Subcutaneous abdominal adipose tissue (tissue), 5 donors: ENCODE results near the gene MAML1.

ENCODE experiments used
- H3K27ac ChIP-seq: one replicate; pipeline ENCODE4 v1.7.0; 2013; ENCODE audit warnings: low read depth, mild to moderate bottlenecking, inconsistent platforms, low read length, moderate library complexity
- H3K27me3 ChIP-seq, 5 donors: one replicate each; pipeline ENCODE4 v1.7.0; 2013; ENCODE audit warnings: low read length in 5 of 5, inconsistent platforms in 1 of 5; ENCODE audit not compliant: control insufficient read depth in 5 of 5, insufficient read depth in 4 of 5
- H3K36me3 ChIP-seq, 5 donors: one replicate each; pipeline ENCODE4 v1.7.0; 2013; ENCODE audit warnings: low read length in 5 of 5; ENCODE audit not compliant: control insufficient read depth in 5 of 5, insufficient read depth in 5 of 5
- H3K4me1 ChIP-seq, 5 donors: one replicate each; pipeline ENCODE4 v1.7.0; 2013; ENCODE audit warnings: low read length in 5 of 5, mild to moderate bottlenecking in 3 of 5, moderate library complexity in 1 of 5; ENCODE audit not compliant: control insufficient read depth in 5 of 5, insufficient read depth in 5 of 5
- H3K4me3 ChIP-seq, 5 donors: one replicate each; pipeline ENCODE4 v1.7.0; 2013; ENCODE audit warnings: low read length in 5 of 5, low read depth in 1 of 5
- H3K9ac ChIP-seq, 5 donors: one replicate each; pipeline ENCODE4 v1.7.0; 2013; ENCODE audit warnings: low read length in 5 of 5, mild to moderate bottlenecking in 4 of 5, moderate library complexity in 3 of 5
- H3K9me3 ChIP-seq, 5 donors: one replicate each; pipeline ENCODE4 v1.7.0; 2013; ENCODE audit warnings: low read length in 5 of 5; ENCODE audit not compliant: control insufficient read depth in 5 of 5
- donor health status: healthy.
- donor health status: healthy.
- donor health status: healthy.
- donor health status: healthy.
- donor health status: healthy.

The MAML1 gene

DNA sequence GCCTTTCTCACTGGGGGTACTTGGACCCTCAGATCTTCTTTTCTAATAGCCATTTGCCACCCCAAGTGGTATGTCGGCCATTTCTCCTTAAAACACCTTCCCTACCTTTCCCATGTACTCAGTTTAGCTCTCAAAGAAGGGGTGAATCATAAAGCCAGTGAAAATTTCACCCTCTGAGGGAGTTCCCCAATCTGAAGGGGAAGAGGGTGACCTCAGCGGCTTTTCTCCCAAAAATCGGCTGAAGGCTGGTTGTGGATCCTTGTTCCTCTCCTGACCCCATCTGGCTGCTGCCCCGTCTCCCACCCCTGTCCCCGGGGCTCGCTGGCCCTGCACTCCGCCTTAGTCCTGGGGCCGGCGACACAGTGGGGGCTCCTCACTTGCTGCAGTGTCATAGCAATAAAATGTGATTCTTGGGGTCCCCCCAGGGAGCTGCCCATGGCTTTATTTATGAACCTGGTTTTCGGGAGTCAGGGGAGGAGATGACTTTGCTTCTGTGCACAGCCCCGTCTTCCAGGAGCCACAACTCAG lies 43.9 kb downstream of the MAML1 start:
- no peak overlapping the region for H3K4me3 ChIP-seq
- no peak overlapping the region for H3K27ac ChIP-seq
- H3K27me3 ChIP-seq: no peaks in the 10 kb centered on the region
- H3K36me3 ChIP-seq: peaks cover 0 to 73% (median 70%) of the 10 kb centered on the region in 5 donors
- no peaks in the 10 kb centered on the region for H3K9me3 ChIP-seq
- no peak overlapping the region for H3K9ac ChIP-seq
- peaks cover 0 to 36% (median 16%) of the 10 kb centered on the region in 5 donors for H3K4me1 ChIP-seq

DNA sequence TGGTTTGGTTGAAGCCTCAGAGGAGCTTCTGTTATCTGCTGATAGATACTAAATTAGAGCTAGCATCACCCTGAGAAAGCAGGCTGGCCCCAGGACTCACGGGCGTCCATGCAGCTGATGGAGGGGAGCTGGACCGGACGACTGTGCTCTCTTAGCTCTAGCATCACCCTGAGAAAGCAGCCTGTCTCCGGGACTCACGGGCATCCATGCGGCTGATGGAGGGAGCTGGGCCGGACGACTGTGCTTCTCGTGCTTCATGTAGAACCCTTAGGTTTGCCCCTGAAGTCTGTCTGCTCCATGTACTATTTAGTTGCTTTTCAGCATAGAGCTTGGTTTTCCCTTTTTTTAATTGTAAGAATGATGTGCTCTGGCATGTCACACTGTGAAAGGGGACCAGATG lies 44.8 kb downstream of the MAML1 start:
- Histone ChIP-seq H3K9me3 (no peaks in the 10 kb centered on the region), H3K4me3 (no peak overlapping the region), H3K27ac (no peak overlapping the region), H3K9ac (no peak overlapping the region), H3K27me3 (no peaks in the 10 kb centered on the region), H3K4me1 (peaks cover 0 to 36% (median 16%) of the 10 kb centered on the region in 5 donors), H3K36me3 (peaks cover 0 to 63% (median 60%) of the 10 kb centered on the region in 5 donors)

DNA sequence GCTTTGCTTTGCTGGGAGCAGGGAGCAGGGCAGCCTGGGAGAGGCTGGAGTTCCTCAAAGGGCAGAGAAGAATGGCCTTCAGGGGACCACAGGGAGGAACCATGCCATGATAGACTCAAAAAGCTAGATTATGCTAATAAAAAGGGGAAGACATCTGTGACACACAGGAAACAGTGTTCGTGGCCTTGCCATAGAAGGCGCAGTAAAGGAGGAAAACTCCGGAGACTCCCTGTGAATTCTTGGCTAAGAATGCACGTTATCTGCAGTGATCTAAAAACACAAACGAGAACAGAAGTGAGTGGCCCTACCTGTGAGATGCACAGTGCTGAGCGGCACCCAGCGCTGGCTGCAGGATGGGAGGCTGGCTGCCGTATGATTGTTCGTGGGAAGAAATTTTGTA lies 45.3 kb downstream of the MAML1 start:
- Histone ChIP-seq H3K27me3 (no peaks in the 10 kb centered on the region), H3K9me3 (no peaks in the 10 kb centered on the region), H3K9ac (no peak overlapping the region), H3K4me3 (no peak overlapping the region), H3K4me1 (peaks cover 0 to 36% (median 16%) of the 10 kb centered on the region in 5 donors), H3K27ac (no peak overlapping the region), H3K36me3 (peaks cover 0 to 60% (median 57%) of the 10 kb centered on the region in 5 donors)

DNA sequence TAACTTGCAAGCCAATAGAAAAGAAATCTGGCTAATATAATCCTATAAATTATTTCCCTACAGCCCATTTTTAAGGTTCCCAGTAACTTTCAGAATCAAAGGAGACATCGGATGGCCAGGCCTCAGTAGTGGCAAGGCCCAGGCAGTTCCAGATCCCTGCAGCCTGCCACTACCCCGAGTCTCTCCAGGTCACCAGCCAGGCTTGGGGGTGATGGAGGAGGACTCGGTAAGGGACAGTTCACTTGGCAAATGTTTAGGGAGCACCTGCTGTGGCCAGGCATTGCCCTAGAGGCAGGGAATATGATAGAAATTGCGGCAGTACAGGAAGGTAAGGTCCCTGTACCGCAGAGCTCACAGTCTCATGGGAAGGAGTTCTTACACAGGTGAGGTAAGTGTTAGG lies 46.0 kb downstream of the MAML1 start:
- Histone ChIP-seq H3K36me3 (peaks cover 0 to 53% (median 51%) of the 10 kb centered on the region in 5 donors), H3K27me3 (no peaks in the 10 kb centered on the region), H3K9ac (no peak overlapping the region), H3K4me3 (no peak overlapping the region), H3K9me3 (no peaks in the 10 kb centered on the region), H3K27ac (no peak overlapping the region), H3K4me1 (peaks cover 0 to 36% (median 16%) of the 10 kb centered on the region in 5 donors)

DNA sequence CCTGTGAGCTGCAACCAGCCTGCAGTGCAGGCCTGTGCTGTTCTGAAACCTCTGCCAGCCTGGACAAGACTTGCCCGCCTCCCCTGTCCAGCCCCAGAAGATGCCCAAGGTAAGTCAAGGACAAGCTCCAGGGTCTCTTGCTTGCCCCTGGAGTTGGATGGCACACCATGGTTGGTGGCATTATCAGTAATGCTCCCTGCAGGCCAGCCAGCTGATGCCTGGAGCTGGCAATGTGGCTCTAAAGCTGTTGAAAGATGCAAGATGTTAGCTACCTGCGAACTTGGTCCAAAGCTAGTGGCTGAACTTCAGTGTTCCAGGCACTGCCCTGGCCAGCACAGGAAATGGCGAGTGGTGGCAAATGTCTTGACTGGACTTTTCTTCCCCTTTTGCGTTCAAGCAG lies 47.2 kb downstream of the MAML1 start:
- H3K27me3 ChIP-seq: no peaks in the 10 kb centered on the region
- H3K27ac ChIP-seq: no peak overlapping the region
- H3K9ac ChIP-seq: no peak overlapping the region
- no peak overlapping the region for H3K4me3 ChIP-seq
- no peaks in the 10 kb centered on the region for H3K9me3 ChIP-seq
- H3K4me1 ChIP-seq: peaks cover 0 to 36% (median 16%) of the 10 kb centered on the region in 5 donors
- peaks cover 0 to 41% (median 38%) of the 10 kb centered on the region in 5 donors for H3K36me3 ChIP-seq

DNA sequence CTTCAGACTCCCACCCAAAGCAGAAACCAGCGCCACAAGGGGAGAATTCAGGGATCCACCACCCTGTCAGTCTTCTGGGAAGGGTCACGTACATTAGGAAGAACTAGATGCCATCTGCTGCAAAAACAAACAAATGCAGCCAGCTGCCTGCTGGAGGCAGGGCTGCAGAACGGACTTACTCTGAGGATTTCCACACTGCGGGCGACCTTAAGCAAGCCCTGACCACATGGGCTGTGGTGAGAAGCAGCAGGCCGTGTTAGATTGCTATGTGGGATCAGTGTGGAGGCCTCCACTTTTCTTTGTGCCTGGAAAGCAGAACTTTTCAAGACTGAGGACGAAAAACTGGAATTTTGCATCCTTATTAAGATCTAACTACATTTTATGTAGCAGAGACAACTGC lies 47.7 kb downstream of the MAML1 start:
- Histone ChIP-seq H3K9me3 (no peaks in the 10 kb centered on the region), H3K4me3 (no peak overlapping the region), H3K36me3 (peaks cover 0 to 37% (median 34%) of the 10 kb centered on the region in 5 donors), H3K27ac (no peak overlapping the region), H3K4me1 (peaks cover 0 to 36% (median 16%) of the 10 kb centered on the region in 5 donors), H3K9ac (no peak overlapping the region), H3K27me3 (no peaks in the 10 kb centered on the region)

DNA sequence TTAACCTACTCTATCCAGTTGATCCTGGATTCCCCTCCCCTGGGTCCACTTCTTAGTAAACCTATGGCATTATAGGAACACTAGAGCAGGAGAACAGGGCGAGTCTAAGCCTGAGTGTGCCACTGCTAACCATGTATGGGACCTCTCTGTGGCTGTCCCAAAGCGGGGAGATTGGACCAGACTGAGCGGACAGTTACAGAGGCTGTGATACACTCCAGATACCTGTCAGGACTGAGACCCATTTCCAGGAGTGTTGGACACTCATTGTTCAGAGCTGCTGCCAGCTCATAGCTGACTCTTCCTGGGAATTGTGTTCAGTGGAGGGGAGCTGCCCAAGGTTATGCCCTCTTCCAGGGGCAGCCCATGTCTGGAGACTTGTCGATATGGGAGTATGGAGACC lies 49.2 kb downstream of the MAML1 start:
- H3K27ac ChIP-seq: no peak overlapping the region
- H3K4me1 ChIP-seq: peaks cover 0 to 26% (median 13%) of the 10 kb centered on the region in 5 donors
- H3K4me3 ChIP-seq: no peak overlapping the region
- no peak overlapping the region for H3K9ac ChIP-seq
- no peaks in the 10 kb centered on the region for H3K9me3 ChIP-seq
- H3K27me3 ChIP-seq: no peaks in the 10 kb centered on the region
- H3K36me3 ChIP-seq: peaks cover 0 to 24% (median 22%) of the 10 kb centered on the region in 5 donors

DNA sequence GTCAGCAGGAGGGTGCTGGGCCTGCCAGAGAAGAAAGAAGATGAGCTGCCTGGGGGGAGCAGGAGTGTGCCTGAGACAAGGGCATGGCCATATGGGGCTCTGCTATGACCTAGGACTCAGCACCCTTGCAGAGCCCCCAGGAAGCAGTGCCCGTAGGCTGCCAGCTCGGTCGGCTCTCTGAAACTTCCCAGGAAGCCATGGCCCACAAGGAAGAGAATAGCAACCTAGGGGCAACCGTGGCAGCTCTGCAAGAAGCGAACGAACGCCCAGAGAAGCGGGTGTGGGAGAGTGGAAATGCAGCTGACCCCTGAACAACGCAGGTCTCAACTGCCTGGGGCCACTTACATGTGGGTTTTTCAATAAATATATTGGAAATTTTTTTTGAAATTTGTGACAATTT lies 50.5 kb downstream of the MAML1 start:
- Histone ChIP-seq H3K9me3 (no peaks in the 10 kb centered on the region), H3K36me3 (peaks cover 0 to 17% (median 12%) of the 10 kb centered on the region in 5 donors), H3K4me1 (peaks cover 0 to 19% (median 13%) of the 10 kb centered on the region in 5 donors), H3K27ac (no peak overlapping the region), H3K4me3 (no peak overlapping the region), H3K27me3 (no peaks in the 10 kb centered on the region), H3K9ac (no peak overlapping the region)

DNA sequence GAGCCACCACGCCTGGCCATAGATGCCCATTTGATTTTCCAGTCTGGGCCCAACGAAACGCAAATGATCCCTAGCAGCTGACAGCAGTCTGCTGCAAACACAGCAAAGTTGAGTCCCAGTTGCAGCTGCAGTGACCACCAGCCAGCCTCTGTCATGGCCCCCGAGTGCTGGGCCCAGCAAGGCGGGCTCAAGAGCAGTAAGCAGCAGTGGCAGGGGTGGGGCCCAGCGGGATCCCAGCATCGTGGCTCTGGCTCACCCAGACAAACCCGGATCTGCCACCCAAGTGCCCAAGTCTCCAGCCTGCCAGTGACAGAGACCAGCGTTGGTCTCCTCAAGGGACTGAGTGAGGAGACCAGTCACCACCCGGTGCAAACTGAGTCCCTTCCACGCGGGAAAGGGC lies 54.2 kb downstream of the MAML1 start:
- no peak overlapping the region for H3K4me3 ChIP-seq
- H3K4me1 ChIP-seq: peaks cover 0 to 9% (median 4%) of the 10 kb centered on the region in 5 donors
- H3K27me3 ChIP-seq: no peaks in the 10 kb centered on the region
- no peaks in the 10 kb centered on the region for H3K36me3 ChIP-seq
- no peak overlapping the region for H3K27ac ChIP-seq
- no peaks in the 10 kb centered on the region for H3K9me3 ChIP-seq
- no peak overlapping the region for H3K9ac ChIP-seq

DNA sequence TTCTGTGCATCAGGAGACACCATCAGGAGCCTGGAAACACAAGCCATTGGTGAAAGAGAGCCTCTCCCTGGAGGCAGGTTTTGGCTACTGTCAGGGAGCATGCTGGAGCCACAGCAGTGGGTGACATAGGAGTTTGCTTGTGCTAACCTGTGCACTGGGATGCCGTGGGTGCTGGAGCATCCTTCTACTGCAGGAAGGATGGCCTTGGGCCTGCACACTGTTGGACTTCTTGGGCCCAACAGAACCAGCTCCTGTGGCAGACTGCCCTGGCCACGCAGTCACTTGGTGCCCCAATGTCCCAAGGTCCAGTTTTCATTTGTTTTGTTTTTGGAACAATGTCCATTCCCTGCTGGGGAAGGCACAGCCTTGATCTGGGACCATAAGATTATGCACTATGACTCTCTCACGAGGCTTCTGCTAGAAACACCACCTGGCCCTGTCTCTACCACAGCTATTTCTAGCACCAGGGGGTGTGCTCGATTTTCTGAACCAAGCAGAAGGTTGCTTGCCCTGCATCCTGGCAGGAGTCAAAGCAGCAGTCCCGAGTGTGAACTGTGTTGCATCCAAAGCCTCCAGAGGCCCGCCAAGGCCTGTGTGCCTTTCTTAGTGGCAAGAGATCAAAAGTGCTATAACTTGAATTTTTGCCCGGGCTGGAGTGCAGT lies 55.7 kb downstream of the MAML1 start:
- no peaks in the 10 kb centered on the region for H3K27me3 ChIP-seq
- H3K4me3 ChIP-seq: no peak overlapping the region
- no peak overlapping the region for H3K27ac ChIP-seq
- H3K9me3 ChIP-seq: no peaks in the 10 kb centered on the region
- H3K4me1 ChIP-seq: peaks cover under 1 to 23% (median 14%) of the 10 kb centered on the region in 5 donors
- H3K36me3 ChIP-seq: no peaks in the 10 kb centered on the region
- H3K9ac ChIP-seq: no peak overlapping the region
